ENCODE results near the gene PRR36. TPM values are rescaled to one million over a fixed set of nuclear protein-coding genes. Genes with fewer than 3 reads are reported as not detected.
A peak's percentile ranks its signal among the peaks of the same experiment; 100 is the strongest.

The PRR36 gene
- total RNA-seq, 1 experiment from 2014 or later, result 3.3 TPM

DNA sequence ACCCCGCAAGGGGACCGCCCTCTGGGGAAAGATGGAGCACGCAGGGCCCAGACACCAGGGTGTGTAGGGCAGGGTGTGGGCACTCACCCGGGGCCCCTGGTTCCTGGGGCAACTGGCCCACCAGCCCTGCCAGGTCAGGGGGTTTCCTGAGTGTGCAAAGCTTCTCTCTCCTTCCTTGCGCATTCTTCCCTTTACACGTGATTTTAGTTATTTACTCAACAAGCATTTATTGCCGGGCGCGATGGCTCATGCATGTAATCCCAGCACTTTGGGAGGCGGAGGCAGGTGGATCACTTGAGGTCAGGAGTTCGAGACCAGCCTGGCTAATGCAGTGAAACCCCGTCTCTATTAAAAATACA is 20.4 kb downstream of the PRR36 start:
- no TSS peak for BruUV-seq (replicated peaks)

GRCh38 chr19:7852851-7853769 is 21.1 kb downstream of the PRR36 start:
- H3K27me3 ChIP-seq (replicated peaks; ENCODE audit: insufficient read depth, low read depth, low read length, poor library complexity), result no peaks in the 10 kb centered on the region
- BruUV-seq (replicated peaks), result no TSS peak
- intact Hi-C loops (cut with micrococcal nuclease; ENCODE audit: unreplicated experiment), result loop anchor here (10.0 kb wide), 1 partner anchor 402 kb away; no protein-coding TSS in a partner anchor
- CTCF ChIA-PET, result interaction anchor here (0.6 kb wide), 2 partner anchors 34 to 68 kb away, joined by 3 to 5 read pairs; no protein-coding TSS in a partner anchor
- no peaks in the 10 kb centered on the region for H3K4me1 ChIP-seq (ENCODE audit: insufficient read depth, low read length, poor library complexity, severe bottlenecking)
- DNase-seq (ENCODE audit: low spot score), result peak; percentile 73
- H3K4me3 ChIP-seq (ENCODE audit: low read depth, low read length, poor library complexity, severe bottlenecking), result no peak overlapping the region
- H3K27ac ChIP-seq (ENCODE audit: low read depth, low read length, poor library complexity, severe bottlenecking), result no peak overlapping the region
- peak; percentile 92 for TF ChIP-seq CTCF (conservative IDR thresholded peaks at IDR 0.05; ENCODE audit: low read depth, low read length)
- no peak for TF ChIP-seq EZH2 (IDR thresholded peaks at IDR 0.05; ENCODE audit: borderline replicate concordance, low read depth, low read length, poor library complexity, severe bottlenecking)
- no peaks in the 10 kb centered on the region for H3K36me3 ChIP-seq (ENCODE audit: insufficient read depth, low read length, poor library complexity, severe bottlenecking)
- POLR2A ChIA-PET (ENCODE audit: low non-redundant PET), result no interaction called here
- H3K9me3 ChIP-seq (ENCODE audit: low read depth, low read length, poor library complexity, severe bottlenecking), result no peaks in the 10 kb centered on the region

More for the DNA sequence above, 20.4 kb downstream of the PRR36 start:
- no peaks in the 10 kb centered on the region for H3K27me3 ChIP-seq (replicated peaks; ENCODE audit: insufficient read depth, low read depth, low read length, poor library complexity)
- no peak for DNase-seq (ENCODE audit: low spot score)
- TF ChIP-seq CTCF (conservative IDR thresholded peaks at IDR 0.05; ENCODE audit: low read depth, low read length) (no peak), EZH2 (IDR thresholded peaks at IDR 0.05; ENCODE audit: borderline replicate concordance, low read depth, low read length, poor library complexity, severe bottlenecking) (no peak)
- CTCF ChIA-PET, result no interaction called here
- H3K4me3 ChIP-seq (ENCODE audit: low read depth, low read length, poor library complexity, severe bottlenecking), result no peak overlapping the region
- no peaks in the 10 kb centered on the region for H3K36me3 ChIP-seq (ENCODE audit: insufficient read depth, low read length, poor library complexity, severe bottlenecking)
- POLR2A ChIA-PET (ENCODE audit: low non-redundant PET), result no interaction called here
- H3K27ac ChIP-seq (ENCODE audit: low read depth, low read length, poor library complexity, severe bottlenecking), result no peak overlapping the region
- no peaks in the 10 kb centered on the region for H3K4me1 ChIP-seq (ENCODE audit: insufficient read depth, low read length, poor library complexity, severe bottlenecking)
- intact Hi-C loops (cut with micrococcal nuclease; ENCODE audit: unreplicated experiment), result loop anchor here (10.0 kb wide), 1 partner anchor 401 kb away; no protein-coding TSS in a partner anchor
- H3K9me3 ChIP-seq (ENCODE audit: low read depth, low read length, poor library complexity, severe bottlenecking), result no peaks in the 10 kb centered on the region

DNA sequence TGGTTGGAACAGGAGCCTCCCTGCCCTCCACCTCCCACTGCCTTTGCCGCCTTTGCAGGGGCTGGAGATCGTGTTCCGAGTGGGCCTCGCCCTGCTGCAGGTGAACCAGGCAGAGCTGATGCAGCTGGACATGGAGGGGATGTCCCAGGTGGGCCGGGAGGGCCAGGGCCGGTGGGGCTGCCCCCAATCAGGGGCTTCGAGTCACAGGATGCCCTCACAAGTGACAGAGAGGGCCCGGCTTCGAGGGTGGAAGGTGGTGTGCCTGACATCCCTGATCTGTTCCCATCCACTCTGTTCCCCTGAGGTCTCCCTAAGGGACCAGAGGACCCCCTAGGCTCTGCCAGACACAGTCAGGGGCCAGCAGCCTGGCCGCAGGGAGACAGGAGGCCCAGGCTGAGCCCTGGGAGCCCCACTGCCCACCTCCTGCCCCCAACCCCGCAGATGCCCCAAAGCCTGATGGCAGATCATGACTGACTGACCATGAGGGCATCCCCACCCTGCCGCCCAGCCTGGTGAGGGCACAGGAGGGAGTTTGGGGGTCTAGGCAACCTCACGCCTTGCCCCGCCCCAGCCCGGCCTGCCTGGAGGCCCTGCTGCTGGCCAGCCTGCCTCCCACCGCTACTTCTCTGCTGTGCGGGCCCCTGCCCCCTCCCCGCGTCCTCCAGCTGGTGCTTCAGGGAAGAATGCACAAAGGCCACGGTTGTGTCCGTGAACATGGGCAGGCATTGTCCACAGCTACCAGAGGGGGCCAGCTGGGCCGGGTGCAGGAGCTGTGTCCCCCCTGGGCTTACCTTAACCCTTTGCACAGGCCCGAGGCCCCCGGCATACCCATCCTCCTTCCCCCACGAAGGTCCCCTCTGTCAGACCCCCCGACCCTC is 22.3 kb downstream of the PRR36 start:
- Histone ChIP-seq H3K9me3 (ENCODE audit: low read depth, low read length, poor library complexity, severe bottlenecking) (no peaks in the 10 kb centered on the region), H3K36me3 (ENCODE audit: insufficient read depth, low read length, poor library complexity, severe bottlenecking) (no peaks in the 10 kb centered on the region), H3K4me3 (ENCODE audit: low read depth, low read length, poor library complexity, severe bottlenecking) (no peak overlapping the region), H3K27ac (ENCODE audit: low read depth, low read length, poor library complexity, severe bottlenecking) (no peak overlapping the region), H3K4me1 (ENCODE audit: insufficient read depth, low read length, poor library complexity, severe bottlenecking) (no peaks in the 10 kb centered on the region), H3K27me3 (replicated peaks; ENCODE audit: insufficient read depth, low read depth, low read length, poor library complexity) (no peaks in the 10 kb centered on the region)
- DNase-seq (ENCODE audit: low spot score), result no peak
- CTCF ChIA-PET, result interaction anchor here (0.6 kb wide), 1 partner anchor 35 kb away, joined by 5 read pairs; no protein-coding TSS in a partner anchor
- POLR2A ChIA-PET (ENCODE audit: low non-redundant PET), result no interaction called here
- no peak for TF ChIP-seq EZH2 (IDR thresholded peaks at IDR 0.05; ENCODE audit: borderline replicate concordance, low read depth, low read length, poor library complexity, severe bottlenecking)
- TF ChIP-seq CTCF (conservative IDR thresholded peaks at IDR 0.05; ENCODE audit: low read depth, low read length), result no peak
- intact Hi-C loops (cut with micrococcal nuclease; ENCODE audit: unreplicated experiment), result loop anchor here (10.0 kb wide), 1 partner anchor 403 kb away; no protein-coding TSS in a partner anchor
- no TSS peak for BruUV-seq (replicated peaks)

Data from A673 (cell line).